SK-N-SH (cell line): Measurements from ENCODE around the gene TREML4. TPM values are rescaled to one million over a fixed set of nuclear protein-coding genes. Genes with fewer than 3 reads are reported as not detected.

Source experiments
- CTCF ChIA-PET: fragments of 300-600, 350-600 bp; formaldehyde crosslinking; extraction: SDS; loops from one replicate; lab custom pipeline; 2021; lab: Yijun Ruan, JAX
- POLR2A ChIA-PET: fragments of 350-600 bp; sonication (Branson Sonifier 250); formaldehyde crosslinking; extraction: SDS; loops from one replicate; lab custom pipeline; 2020; ENCODE audit warnings: antibody characterized with exemption, inconsistent platforms; lab: Yijun Ruan, JAX
- DNase-seq: peaks from one replicate; pipeline ENCODE4 v3.0.0; 2012
- H2AFZ ChIP-seq: fragments of 200-600 bp; sonication (generic); 2 replicates; pipeline ENCODE4 v1.8.1; 2016; ENCODE audit warnings: antibody characterized with exemption, mild to moderate bottlenecking, low read depth
- H3F3A ChIP-seq: fragments of 200-600 bp; sonication (generic); replicated peaks from 2 replicates; pipeline ENCODE3; 2016; ENCODE audit warnings: antibody characterized with exemption, mild to moderate bottlenecking; ENCODE audit not compliant: insufficient read depth
- H3K27ac ChIP-seq, 2 experiments: fragments of 200-500 bp in 1 of 2; fragments of 200-600 bp in 1 of 2; sonication (Bioruptor generic) in 1 of 2; sonication (generic), shearing (Covaris generic) in 1 of 2; 2 replicates each; pipeline versions ENCODE4 v1.5.1 to v1.6.1; 2014 to 2016; ENCODE audit warnings: low read depth in 2 of 2, inconsistent platforms in 1 of 2, low read length in 1 of 2, mild to moderate bottlenecking in 1 of 2, mixed read lengths in 1 of 2
- H3K27me3 ChIP-seq: fragments of 200-600 bp; sonication (generic), shearing (Covaris generic); 2 replicates; pipeline ENCODE4 v1.6.1; 2016; ENCODE audit warnings: mixed run types; ENCODE audit not compliant: insufficient read depth
- H3K36me3 ChIP-seq, 2 experiments: fragments of 200-500 bp in 1 of 2; fragments of 200-600 bp in 1 of 2; sonication (Bioruptor generic) in 1 of 2; sonication (generic) in 1 of 2; replicated peaks in 1 of 2; 2 replicates each; pipeline versions ENCODE3 to v1.5.1; 2014 to 2016; ENCODE audit warnings: low read length in 1 of 2, mild to moderate bottlenecking in 1 of 2; ENCODE audit not compliant: insufficient read depth in 2 of 2, control insufficient read depth in 1 of 2
- H3K4me1 ChIP-seq, 2 experiments: fragments of 200-500 bp in 1 of 2; fragments of 200-600 bp in 1 of 2; sonication (Bioruptor generic) in 1 of 2; sonication (generic), shearing (Covaris generic) in 1 of 2; 2 replicates each; pipeline versions ENCODE4 v1.5.1 to v1.6.1; 2014 to 2016; ENCODE audit warnings: low read depth in 1 of 2, low read length in 1 of 2, mixed run types in 1 of 2; ENCODE audit not compliant: insufficient read depth in 2 of 2, control insufficient read depth in 1 of 2
- H3K4me2 ChIP-seq: fragments of 200-600 bp; sonication (generic), shearing (Covaris generic); 2 replicates; pipeline ENCODE4 v1.6.1; 2017; ENCODE audit warnings: mixed run types
- H3K4me3 ChIP-seq, 2 experiments: fragments of 200-500 bp in 1 of 2; fragments of 200-600 bp in 1 of 2; sonication (Bioruptor generic) in 1 of 2; sonication (generic), shearing (Covaris generic) in 1 of 2; 2 replicates each; pipeline versions ENCODE4 v1.5.1 to v1.8.1; 2014 to 2016; ENCODE audit warnings: low read depth in 2 of 2, inconsistent platforms in 1 of 2, low read length in 1 of 2, mild to moderate bottlenecking in 1 of 2, mixed read lengths in 1 of 2, moderate library complexity in 1 of 2
- H3K79me2 ChIP-seq: fragments of 200-600 bp; sonication (generic); 2 replicates; pipeline ENCODE4 v1.8.1; 2017; ENCODE audit warnings: mild to moderate bottlenecking; ENCODE audit not compliant: insufficient read depth
- H3K9ac ChIP-seq: fragments of 200-600 bp; sonication (generic); 2 replicates; pipeline ENCODE4 v1.6.1; 2017; ENCODE audit warnings: mixed run types
- H3K9me2 ChIP-seq: fragments of 200-600 bp; sonication (generic); 2 replicates; pipeline ENCODE4 v1.6.1; 2017; ENCODE audit warnings: mixed run types
- H3K9me3 ChIP-seq: fragments of 200-600 bp; sonication (generic); 2 replicates; pipeline ENCODE4 v1.6.1; 2017; ENCODE audit warnings: mixed run types, mild to moderate bottlenecking, moderate library complexity
- H4K20me1 ChIP-seq: fragments of 200-600 bp; sonication (generic); 2 replicates; pipeline ENCODE4 v1.6.1; 2017; ENCODE audit warnings: mild to moderate bottlenecking, mixed run types; ENCODE audit not compliant: insufficient read depth
- CHD2 ChIP-seq: fragments of 150-350 bp; IDR thresholded peaks from 2 replicates; pipeline ENCODE4 v1.6.1; 2018; ENCODE audit warnings: low read length; ENCODE audit not compliant: partially characterized antibody
- ELF1 ChIP-seq: IDR thresholded peaks from 2 replicates; pipeline ENCODE4 v1.4.0; 2012
- EP300 ChIP-seq, 2 experiments: IDR thresholded peaks; 2 replicates each; pipeline versions ENCODE4 v1.4.0 to v1.6.1; 2012; ENCODE audit warnings: borderline replicate concordance in 1 of 2, low read depth in 1 of 2, low read length in 1 of 2
- FOXJ3 ChIP-seq: sonication (generic); formaldehyde crosslinking; IDR thresholded peaks from 2 replicates; pipeline ENCODE4 v1.5.1; 2020; ENCODE audit warnings: mild to moderate bottlenecking, missing genetic modification reagents
- FOXM1 ChIP-seq: IDR thresholded peaks from 2 replicates; pipeline ENCODE4 v1.4.0; 2012; ENCODE audit warnings: low read depth, mild to moderate bottlenecking
- JUND ChIP-seq: IDR thresholded peaks from 2 replicates; pipeline ENCODE4 v1.4.0; 2012
- MAX ChIP-seq: IDR thresholded peaks from 2 replicates; pipeline ENCODE4 v1.4.0; 2012; ENCODE audit warnings: low read depth
- MXI1 ChIP-seq: IDR thresholded peaks from 2 replicates; pipeline ENCODE4 v1.6.1; 2012; ENCODE audit warnings: mild to moderate bottlenecking, low read depth, low read length, improper control_type of control experiment
- NRF1 ChIP-seq: IDR thresholded peaks from 2 replicates; pipeline ENCODE4 v1.6.1; 2012; ENCODE audit warnings: low read depth, mild to moderate bottlenecking, low read length
- POLR2AphosphoS5 ChIP-seq: IDR thresholded peaks from 2 replicates; pipeline ENCODE4 v1.6.1; 2012; ENCODE audit warnings: low read depth, low read length
- RAD21 ChIP-seq: IDR thresholded peaks from 2 replicates; pipeline ENCODE4 v1.6.1; 2012; ENCODE audit warnings: mild to moderate bottlenecking, low read length
- RCOR1 ChIP-seq: fragments of 150-350 bp; IDR thresholded peaks from 2 replicates; pipeline ENCODE4 v1.6.1; 2017; ENCODE audit warnings: antibody characterized with exemption, low read length
- RFX5 ChIP-seq: IDR thresholded peaks from 2 replicates; pipeline ENCODE4 v1.6.1; 2012; ENCODE audit warnings: mild to moderate bottlenecking, improper control_type of control experiment, low read length
- RXRA ChIP-seq: IDR thresholded peaks from 2 replicates; pipeline ENCODE4 v1.4.0; 2012; ENCODE audit warnings: low read depth, mild to moderate bottlenecking, borderline replicate concordance
- SIN3A ChIP-seq: IDR thresholded peaks from 2 replicates; pipeline ENCODE4 v1.6.1; 2012; ENCODE audit warnings: low read depth, mild to moderate bottlenecking, low read length, moderate library complexity, borderline replicate concordance
- SMC3 ChIP-seq: IDR thresholded peaks from 2 replicates; pipeline ENCODE4 v1.6.1; 2012; ENCODE audit warnings: low read depth, low read length, improper control_type of control experiment
- TCF12 ChIP-seq: IDR thresholded peaks from 2 replicates; pipeline ENCODE4 v1.4.0; 2012
- TEAD4 ChIP-seq: IDR thresholded peaks from 2 replicates; pipeline ENCODE4 v1.4.0; 2012; ENCODE audit warnings: mild to moderate bottlenecking, borderline replicate concordance; ENCODE audit not compliant: insufficient read depth
- YY1 ChIP-seq: IDR thresholded peaks from 2 replicates; pipeline ENCODE4 v1.4.0; 2012; ENCODE audit warnings: low read depth, mild to moderate bottlenecking
- WGBS: methylation state at CpG from one replicate; pipeline ENCODE4 v1.1.6; 2017; ENCODE audit warnings: low lambda C conversion rate; 5-methylcytosine and 5-hydroxymethylcytosine counted together
- polyA plus RNA-seq, 3 experiments: library from polyadenylated mRNA; depleted of rRNA; stranded (reverse); fragments of >200 nt; gene quantifications; 2 replicates each; pipeline ENCODE4 v1.2.3, GENCODE V29; 2012
- TF ChIP-seq, protein P1 (sequence below): IDR thresholded peaks from 2 replicates; pipeline ENCODE4; 2012
- TF ChIP-seq, protein P2 (sequence below): IDR thresholded peaks from 2 replicates; pipeline ENCODE4 v1.4.0; 2012; ENCODE audit warnings: low read depth, borderline replicate concordance
- TF ChIP-seq, protein P3 (sequence below): IDR thresholded peaks from 2 replicates; pipeline ENCODE4 v1.4.0; 2012; ENCODE audit warnings: low read depth, borderline replicate concordance
- TF ChIP-seq, protein P4 (sequence below): fragments of 150-350 bp; IDR thresholded peaks from 2 replicates; pipeline ENCODE4 v1.6.1; 2017; ENCODE audit warnings: antibody characterized with exemption, low read length, low read depth, borderline replicate concordance

The TREML4 gene
- polyA plus RNA-seq, 1 of the 3 experiments (the other 2 are of a cell fraction) = not detected

GRCh38 chr6:41283600-41283999 lies 55.5 kb downstream of the TREML4 start:
- no peak for DNase-seq
- Histone ChIP-seq H3K27ac (no peak overlapping the region), H3K27me3 (no peaks in the 10 kb centered on the region; the same call in 1 of the 2 replicates), H3K4me1 (no peaks in the 10 kb centered on the region; a peak in 1 of 4 replicates), H2AFZ (no peak overlapping the region), H3K4me2 (no peak overlapping the region), H4K20me1 (no peaks in the 10 kb centered on the region), H3F3A (no peaks in the 10 kb centered on the region), H3K9me3 (no peaks in the 10 kb centered on the region), H3K36me3 (no peaks in the 10 kb centered on the region), H3K9ac (no peak overlapping the region), H3K9me2 (no peaks in the 10 kb centered on the region), H3K4me3 (no peak overlapping the region), H3K79me2 (no peaks in the 10 kb centered on the region)
- TF ChIP-seq SMC3 (no peak), JUND (no peak), RCOR1 (no peak), TEAD4 (no peak), NRF1 (no peak), RFX5 (no peak), RXRA (no peak), POLR2AphosphoS5 (no peak), FOXJ3 (no peak), RAD21 (no peak), ELF1 (no peak), SIN3A (no peak)
- TF ChIP-seq, protein P1, sequence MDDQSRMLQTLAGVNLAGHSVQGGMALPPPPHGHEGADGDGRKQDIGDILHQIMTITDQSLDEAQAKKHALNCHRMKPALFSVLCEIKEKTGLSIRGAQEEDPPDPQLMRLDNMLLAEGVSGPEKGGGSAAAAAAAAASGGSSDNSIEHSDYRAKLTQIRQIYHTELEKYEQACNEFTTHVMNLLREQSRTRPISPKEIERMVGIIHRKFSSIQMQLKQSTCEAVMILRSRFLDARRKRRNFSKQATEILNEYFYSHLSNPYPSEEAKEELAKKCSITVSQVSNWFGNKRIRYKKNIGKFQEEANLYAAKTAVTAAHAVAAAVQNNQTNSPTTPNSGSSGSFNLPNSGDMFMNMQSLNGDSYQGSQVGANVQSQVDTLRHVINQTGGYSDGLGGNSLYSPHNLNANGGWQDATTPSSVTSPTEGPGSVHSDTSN = no peak
- 18% methylated on average over 3 of the region's 3 CpGs for WGBS
- CTCF ChIA-PET = no interaction called here
- POLR2A ChIA-PET = no interaction called here

DNA sequence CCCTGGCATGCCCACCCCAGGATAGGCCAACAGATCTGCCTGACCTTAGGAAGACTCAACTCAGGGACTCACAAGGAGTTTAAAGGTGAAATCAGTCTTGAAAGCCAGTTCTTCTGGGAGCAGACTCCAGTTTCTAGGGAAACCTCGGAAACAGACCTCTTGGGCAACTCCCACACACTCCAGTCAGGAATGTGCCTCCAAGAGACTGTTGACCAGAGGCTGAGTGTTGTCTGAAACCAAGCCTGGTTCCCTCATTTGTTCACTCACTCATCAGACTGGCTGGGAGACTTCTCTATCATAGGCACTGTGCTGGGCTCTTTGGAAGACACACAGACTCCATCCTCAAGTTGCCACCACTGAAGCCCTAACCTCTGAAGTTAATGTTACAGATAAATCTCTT lies 56.6 kb downstream of the TREML4 start:
- TF ChIP-seq MAX (no peak), EP300 (IDR thresholded peaks at IDR 0.05; ENCODE audit: borderline replicate concordance in 1 of 2, low read depth in 1 of 2, low read length in 1 of 2) (no peak), FOXM1 (no peak), RXRA (no peak), TCF12 (no peak), NRF1 (no peak), CHD2 (no peak), MXI1 (no peak), ELF1 (no peak), TEAD4 (no peak), YY1 (no peak), RFX5 (no peak), SIN3A (no peak), SMC3 (no peak)
- TF ChIP-seq, protein P2, sequence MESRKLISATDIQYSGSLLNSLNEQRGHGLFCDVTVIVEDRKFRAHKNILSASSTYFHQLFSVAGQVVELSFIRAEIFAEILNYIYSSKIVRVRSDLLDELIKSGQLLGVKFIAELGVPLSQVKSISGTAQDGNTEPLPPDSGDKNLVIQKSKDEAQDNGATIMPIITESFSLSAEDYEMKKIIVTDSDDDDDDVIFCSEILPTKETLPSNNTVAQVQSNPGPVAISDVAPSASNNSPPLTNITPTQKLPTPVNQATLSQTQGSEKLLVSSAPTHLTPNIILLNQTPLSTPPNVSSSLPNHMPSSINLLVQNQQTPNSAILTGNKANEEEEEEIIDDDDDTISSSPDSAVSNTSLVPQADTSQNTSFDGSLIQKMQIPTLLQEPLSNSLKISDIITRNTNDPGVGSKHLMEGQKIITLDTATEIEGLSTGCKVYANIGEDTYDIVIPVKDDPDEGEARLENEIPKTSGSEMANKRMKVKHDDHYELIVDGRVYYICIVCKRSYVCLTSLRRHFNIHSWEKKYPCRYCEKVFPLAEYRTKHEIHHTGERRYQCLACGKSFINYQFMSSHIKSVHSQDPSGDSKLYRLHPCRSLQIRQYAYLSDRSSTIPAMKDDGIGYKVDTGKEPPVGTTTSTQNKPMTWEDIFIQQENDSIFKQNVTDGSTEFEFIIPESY = no peak
- TF ChIP-seq, protein P3, sequence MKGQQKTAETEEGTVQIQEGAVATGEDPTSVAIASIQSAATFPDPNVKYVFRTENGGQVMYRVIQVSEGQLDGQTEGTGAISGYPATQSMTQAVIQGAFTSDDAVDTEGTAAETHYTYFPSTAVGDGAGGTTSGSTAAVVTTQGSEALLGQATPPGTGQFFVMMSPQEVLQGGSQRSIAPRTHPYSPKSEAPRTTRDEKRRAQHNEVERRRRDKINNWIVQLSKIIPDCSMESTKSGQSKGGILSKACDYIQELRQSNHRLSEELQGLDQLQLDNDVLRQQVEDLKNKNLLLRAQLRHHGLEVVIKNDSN = no peak
- TF ChIP-seq, protein P4, sequence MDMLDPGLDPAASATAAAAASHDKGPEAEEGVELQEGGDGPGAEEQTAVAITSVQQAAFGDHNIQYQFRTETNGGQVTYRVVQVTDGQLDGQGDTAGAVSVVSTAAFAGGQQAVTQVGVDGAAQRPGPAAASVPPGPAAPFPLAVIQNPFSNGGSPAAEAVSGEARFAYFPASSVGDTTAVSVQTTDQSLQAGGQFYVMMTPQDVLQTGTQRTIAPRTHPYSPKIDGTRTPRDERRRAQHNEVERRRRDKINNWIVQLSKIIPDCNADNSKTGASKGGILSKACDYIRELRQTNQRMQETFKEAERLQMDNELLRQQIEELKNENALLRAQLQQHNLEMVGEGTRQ = no peak
- Histone ChIP-seq H3K9me3 (no peaks in the 10 kb centered on the region), H3K4me3 (no peak overlapping the region), H3F3A (no peaks in the 10 kb centered on the region), H3K4me2 (no peak overlapping the region), H3K4me1 (no peaks in the 10 kb centered on the region), H3K27ac (no peak overlapping the region), H3K79me2 (no peaks in the 10 kb centered on the region), H3K36me3 (no peaks in the 10 kb centered on the region), H3K27me3 (no peaks in the 10 kb centered on the region; the same call in 1 of the 2 replicates), H3K9me2 (no peaks in the 10 kb centered on the region), H4K20me1 (no peaks in the 10 kb centered on the region), H3K9ac (no peak overlapping the region), H2AFZ (no peak overlapping the region)
- 0% methylated on average over 1 of the region's 1 CpG for WGBS
- no peak for DNase-seq
- ChIA-PET CTCF (interaction anchor here (0.9 to 1.5 kb wide), 2 partner anchors 33 to 83 kb away, joined by 4 read pairs; no protein-coding TSS in a partner anchor), POLR2A (no interaction called here)
